ENCODE results near the gene COL6A2.
"Not testable (repeated sequence)": the region's sequence is repeated elsewhere in the genome, so short reads cannot be mapped to it uniquely, and the experiment has no call there.

COL6A2 gene

GRCh38 chr21:46061063-46061462 lies 36.8 kb upstream of the COL6A2 start:
- DNase-seq: no peak

DNA sequence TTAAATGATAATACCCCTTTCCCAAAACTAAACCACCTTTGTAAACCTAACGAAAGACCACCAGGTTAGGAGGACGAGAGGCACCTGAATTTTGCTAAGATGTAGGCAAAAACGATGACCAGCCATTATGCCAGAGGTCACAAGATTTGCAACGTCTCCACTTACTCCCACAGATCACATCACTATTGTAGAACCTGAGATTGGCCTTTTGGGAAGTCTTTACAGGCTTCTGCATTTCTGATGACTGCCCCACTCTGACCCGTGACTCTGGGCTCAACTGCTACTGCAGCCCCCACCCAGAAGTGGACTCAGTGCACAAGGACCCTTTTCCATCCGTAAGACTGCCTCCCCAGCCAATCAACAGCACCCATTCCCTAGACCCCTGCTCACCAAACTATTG lies 36.4 kb upstream of the COL6A2 start:
- DNase-seq: no peak

GRCh38 chr21:46061950-46062349 lies 36.0 kb upstream of the COL6A2 start:
- no peak for DNase-seq

GRCh38 chr21:46062471-46063211 lies 35.3 kb upstream of the COL6A2 start:
- no peak for DNase-seq

DNA sequence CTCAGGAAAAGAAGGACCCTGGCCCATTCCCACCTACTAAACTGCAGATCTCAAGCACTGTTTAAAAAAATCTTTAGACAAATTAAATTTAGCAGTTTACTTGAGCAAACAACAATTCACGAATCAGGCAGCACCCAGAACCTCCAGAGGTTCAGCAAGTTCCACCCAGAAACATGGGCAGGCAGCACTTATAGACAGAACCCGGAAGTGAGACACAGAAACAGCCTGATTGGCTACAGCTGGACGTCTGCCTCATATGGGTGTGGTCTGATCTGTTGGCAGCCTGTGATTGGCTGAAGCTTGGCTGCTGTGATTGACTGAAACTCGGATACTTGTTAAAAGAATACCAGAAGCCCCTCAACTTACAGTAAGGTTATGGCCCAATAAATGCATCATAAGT lies 34.7 kb upstream of the COL6A2 start:
- no peak for DNase-seq

DNA sequence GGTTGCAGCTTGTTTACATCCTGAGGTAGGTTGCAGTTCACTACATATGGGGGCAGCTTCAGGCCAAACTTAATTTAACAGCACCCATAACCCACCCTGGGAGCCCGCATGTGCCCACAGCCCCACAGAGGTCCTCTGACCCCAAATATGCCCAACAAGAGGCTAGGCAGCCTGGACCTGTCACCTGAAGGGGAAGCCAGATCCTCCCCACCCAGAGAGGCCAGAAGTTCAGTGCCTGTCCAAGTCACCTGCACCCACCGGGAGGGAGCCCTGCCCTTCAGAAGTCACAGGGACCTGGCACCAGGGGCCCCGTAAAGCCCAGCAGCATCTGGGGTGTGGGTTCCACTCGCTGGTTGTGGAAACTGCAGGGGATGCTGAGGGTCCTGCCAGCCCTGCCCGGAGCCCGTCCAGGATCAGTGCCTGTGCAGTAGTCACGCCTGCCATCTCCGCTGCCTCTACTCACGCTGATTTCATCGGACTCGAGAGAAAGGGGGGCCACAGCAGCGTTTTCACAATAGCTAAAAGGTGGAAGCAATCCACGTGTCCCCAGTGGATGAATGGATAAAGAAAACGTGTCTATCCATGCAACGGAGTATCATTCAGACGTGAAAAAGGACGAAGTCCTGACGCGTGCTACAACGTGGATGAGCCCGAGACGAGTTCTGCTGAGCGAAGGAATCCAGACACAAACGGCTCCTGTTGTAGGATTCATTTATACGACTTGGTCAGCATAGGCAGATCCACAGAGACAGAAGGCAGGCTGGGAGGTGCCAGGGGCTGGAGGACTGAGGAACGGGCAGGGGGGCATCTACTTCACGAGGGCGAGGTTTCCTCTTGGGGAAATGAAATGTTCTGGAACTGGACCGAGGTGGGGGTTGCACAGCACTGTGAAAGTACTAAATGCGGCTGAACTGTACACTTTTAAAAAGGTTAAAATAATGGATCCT lies 33.9 kb upstream of the COL6A2 start:
- DNase-seq: no peak

- no peak for DNase-seq
Observed at GRCh38 chr21:46064870-46065214, 33.1 kb upstream of the COL6A2 start.

DNA sequence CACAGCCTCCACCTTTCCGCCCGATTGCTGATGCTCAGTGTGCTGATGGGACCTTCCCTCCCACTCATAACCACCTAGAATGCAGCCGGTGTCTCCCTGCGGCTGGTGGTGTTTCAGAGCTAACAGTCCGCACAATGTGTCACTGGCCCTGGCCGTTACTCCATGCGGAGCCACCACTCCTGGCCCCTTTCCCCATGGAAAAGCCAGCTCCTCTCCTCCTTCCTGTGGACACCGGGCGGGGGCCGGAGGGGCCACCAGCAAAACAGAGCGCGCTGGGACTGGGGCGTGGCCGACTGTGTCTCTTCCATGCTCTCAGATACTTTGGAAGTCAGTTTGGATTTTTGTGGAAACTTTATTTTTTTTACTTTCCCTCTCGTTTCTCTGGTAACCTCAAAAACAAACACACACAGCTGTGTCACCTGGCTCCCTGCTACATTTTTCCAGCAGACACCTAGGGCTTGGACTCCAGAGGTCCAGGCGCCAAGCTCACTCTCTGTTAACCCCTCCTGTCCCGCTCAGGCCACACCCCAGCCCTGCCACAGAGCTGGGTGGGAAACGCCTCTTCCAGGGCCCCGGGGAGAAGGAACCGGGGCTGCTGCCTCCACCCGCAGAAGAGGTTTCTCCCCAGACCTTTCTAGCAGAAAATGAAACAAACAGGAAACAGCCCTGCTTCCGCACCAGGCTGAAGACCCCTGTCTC lies 32.5 kb upstream of the COL6A2 start:
- DNase-seq: no peak

GRCh38 chr21:46065914-46066551 lies 31.9 kb upstream of the COL6A2 start:
- DNase-seq: no peak

- no peak for DNase-seq
Observed at GRCh38 chr21:46066591-46067331, 31.2 kb upstream of the COL6A2 start.

DNA sequence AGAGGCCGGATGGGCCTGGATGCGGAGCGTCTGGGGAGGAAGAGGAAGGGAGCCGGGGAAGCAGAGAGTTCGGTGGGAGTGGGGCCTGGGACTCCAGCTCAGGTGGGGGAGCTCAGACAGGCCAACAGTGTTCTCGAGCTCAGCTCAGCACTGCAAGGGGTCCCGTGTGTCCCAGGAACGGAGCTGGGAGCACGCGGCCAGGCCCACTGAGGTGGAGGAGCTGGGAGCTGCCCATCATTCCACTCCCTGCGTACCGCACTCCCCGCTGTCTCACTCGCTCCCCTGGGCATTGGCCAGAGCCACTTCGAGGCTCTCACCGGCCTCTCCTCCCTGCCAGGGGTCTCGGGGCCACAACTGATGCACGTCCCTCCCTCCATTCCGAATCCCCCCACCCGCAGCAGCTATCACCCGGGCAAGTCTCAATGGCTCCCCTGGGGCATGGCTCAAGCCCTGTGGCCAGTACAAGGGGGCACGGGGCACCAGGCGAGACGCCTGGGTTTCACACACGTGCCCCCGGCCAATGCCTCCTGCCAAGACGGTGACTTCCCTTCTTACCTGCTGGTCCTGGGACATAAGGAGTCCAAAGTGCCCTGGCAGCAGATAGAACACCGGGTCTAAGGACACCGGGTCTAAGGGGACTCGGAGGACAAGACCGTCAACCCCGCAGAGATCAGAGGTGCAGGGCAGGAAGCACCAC lies 30.3 kb upstream of the COL6A2 start:
- DNase-seq: no peak

- DNase-seq: no peak
Observed at GRCh38 chr21:46068516-46069079, 29.3 kb upstream of the COL6A2 start.

GRCh38 chr21:46069166-46069565 lies 28.7 kb upstream of the COL6A2 start:
- no peak for DNase-seq

DNA sequence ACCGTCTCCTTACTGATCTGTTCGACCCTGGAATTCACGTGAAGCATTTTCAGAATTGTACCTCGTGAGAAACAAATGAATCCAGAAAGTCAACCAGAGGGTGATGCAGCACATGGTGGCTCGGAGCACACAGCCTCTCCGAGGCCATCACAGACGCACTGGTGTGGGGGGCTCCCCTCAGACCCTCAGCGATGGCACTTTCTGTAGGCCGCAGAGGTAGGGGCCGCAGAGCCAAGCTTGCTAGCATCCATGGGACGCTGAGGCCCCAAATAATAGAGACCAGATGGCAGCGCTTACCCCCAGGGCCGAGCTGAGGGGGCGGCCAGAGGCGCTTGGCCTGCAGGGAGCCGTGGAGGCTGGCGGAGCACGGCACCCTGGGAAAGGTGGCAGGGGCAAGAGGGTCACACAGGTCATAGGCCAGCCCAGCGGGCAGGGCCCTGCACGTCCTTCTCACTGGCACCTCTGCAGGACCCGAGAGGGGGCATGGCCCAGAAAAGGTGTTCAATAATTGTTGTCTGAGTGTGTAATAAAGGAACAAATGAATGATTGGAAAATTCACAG lies 28.1 kb upstream of the COL6A2 start:
- DNase-seq: no peak

DNA sequence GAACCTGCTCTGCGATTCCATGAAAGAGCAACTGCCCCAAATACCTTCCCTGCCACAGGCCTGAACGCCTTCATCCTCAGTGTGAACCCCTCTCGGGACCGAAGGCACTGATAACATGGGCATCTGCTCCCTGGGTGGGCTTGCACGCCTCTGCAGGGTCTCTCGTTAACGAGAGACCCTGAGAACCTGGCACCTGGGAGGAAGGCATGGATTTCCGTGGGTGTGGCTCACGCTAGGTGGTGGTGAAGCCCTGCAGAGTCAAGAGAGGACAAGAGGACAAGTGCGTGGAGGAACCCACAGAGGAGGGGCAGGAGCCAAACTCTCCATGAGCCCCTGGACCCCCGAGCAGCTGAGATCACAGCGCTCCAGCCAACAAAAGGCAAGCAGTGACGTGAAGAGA lies 26.8 kb upstream of the COL6A2 start:
- DNase-seq: no peak

- not testable (repeated sequence) for DNase-seq
Observed at GRCh38 chr21:46076724-46077123, 21.2 kb upstream of the COL6A2 start.

DNA sequence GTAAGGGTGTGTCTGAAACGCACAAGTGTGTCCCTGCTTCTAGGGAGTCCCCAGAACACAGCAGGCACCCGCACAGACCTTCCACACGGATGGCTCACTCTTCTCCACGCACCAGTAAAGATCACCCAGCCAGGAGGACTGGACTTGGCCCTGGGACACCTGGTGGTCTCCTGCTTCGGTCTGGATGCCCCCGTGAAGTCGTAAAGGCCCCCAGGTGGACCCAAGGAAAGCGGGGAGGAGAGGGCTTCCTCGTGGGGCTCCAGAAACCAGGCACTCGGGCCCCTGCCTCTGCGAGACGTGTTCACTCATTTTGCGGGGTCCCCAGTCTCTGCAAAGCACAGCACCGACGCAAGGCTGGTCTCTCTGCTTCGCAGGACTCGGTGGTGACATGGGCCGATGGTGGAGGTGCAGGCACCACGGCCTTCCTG lies 20.2 kb upstream of the COL6A2 start:
- no peak for DNase-seq

DNA sequence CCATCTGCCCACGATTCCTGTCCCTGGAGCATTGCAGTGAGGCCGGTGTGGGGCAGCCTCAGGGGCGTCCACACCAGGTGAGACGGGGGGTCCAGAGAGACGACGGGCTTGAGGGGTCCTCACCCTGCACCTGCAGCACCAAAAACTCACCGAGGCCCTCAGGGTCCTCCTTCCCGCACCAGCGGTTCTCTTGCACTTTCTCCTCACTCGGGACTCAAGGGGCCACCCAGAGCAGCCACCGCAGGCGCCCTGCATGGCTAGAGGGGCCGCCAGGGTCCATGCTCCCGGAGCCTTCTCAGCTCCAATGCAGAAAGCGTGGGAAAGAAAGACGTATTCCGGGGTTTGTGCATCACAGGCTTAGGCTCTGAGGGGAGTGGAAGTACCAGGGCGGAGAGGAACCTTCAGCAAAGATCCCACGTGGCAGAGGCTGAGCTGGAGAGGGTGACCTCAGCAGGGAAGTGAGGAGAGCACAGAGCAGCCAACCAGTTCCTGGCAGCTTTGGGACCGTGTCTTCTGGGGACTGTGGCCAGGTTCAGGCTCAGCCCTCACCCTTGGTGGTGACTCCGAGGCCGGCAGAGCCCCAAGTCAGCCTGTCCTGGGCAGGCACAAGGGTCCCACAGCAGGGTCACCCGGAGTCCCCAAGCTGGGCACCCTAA lies 19.5 kb upstream of the COL6A2 start:
- no peak for DNase-seq

- no peak for DNase-seq
Observed at GRCh38 chr21:46078978-46079351, 18.9 kb upstream of the COL6A2 start.

- DNase-seq: no peak
Observed at GRCh38 chr21:46079352-46080170, 18.4 kb upstream of the COL6A2 start.

Measured in stimulated activated naive CD4-positive, alpha-beta T cell treated with Interleukin-2 at 50 U/mL for 16 hours (primary cell).